ENCODE data around the gene SYCN.

The SYCN gene

GRCh38 chr19:39170386-39171231 lies 33.5 kb downstream of the SYCN start:
- Histone ChIP-seq H2BK120ac (ENCODE audit: low read depth, low read length) (no peak overlapping the region), H2BK15ac (ENCODE audit: low read depth, poor library complexity, severe bottlenecking) (no peak overlapping the region), H3K4ac (ENCODE audit: low read depth in 1 of 2, low read length in 2 of 2) (no peak overlapping the region), H3K18ac (ENCODE audit: low read depth in 1 of 2, low read length in 2 of 2) (no peak overlapping the region), H3K79me1 (replicated peaks; ENCODE audit: low read length, poor library complexity, severe bottlenecking) (peaks cover 56% of the 10 kb centered on the region), H4K91ac (ENCODE audit: low read length) (no peak overlapping the region), H3K14ac (ENCODE audit: low read length in 2 of 2) (no peak overlapping the region), H3K9ac (ENCODE audit: low read length) (peak overlapping the region; percentile 3), H3K27me3 (ENCODE audit: control insufficient read depth in 1 of 2, insufficient read depth in 1 of 2, low read length in 2 of 2) (no peaks in the 10 kb centered on the region), H3K27ac (ENCODE audit: low read length, poor library complexity, severe bottlenecking) (no peak overlapping the region), H3K9me3 (ENCODE audit: control insufficient read depth, low read length) (no peaks in the 10 kb centered on the region), H3K4me3 (ENCODE audit: insufficient read depth in 1 of 2, low read depth in 1 of 2, low read length in 2 of 2) (no peak overlapping the region), H2AFZ (ENCODE audit: low read depth, low read length) (no peak overlapping the region), H2BK12ac (ENCODE audit: low read length in 2 of 2) (no peak overlapping the region), H3K23ac (ENCODE audit: low read length in 2 of 2) (no peak overlapping the region), H2AK5ac (ENCODE audit: low read length, severe bottlenecking) (no peak overlapping the region), H3K4me2 (ENCODE audit: low read length, poor library complexity, severe bottlenecking) (no peak overlapping the region), H4K8ac (ENCODE audit: low read length) (no peak overlapping the region), H2BK5ac (ENCODE audit: low read depth, low read length, poor library complexity, severe bottlenecking) (no peak overlapping the region), H3K4me1 (ENCODE audit: control insufficient read depth, insufficient read depth, low read depth, low read length) (peaks cover 32% of the 10 kb centered on the region), H3K36me3 (ENCODE audit: control insufficient read depth in 1 of 2, insufficient read depth in 2 of 2, low read depth in 1 of 2, low read length in 2 of 2) (peaks cover 15 to 83% of the 10 kb centered on the region in 2 experiments)
- 86% methylated on average over 17 of the region's 17 CpGs for WGBS
- DNase-seq: no peak

GRCh38 chr19:39169143-39169810 lies 34.8 kb downstream of the SYCN start:
- Histone ChIP-seq H2BK120ac (ENCODE audit: low read depth, low read length) (no peak overlapping the region), H2BK12ac (ENCODE audit: low read length in 2 of 2) (no peak overlapping the region), H3K9me3 (ENCODE audit: control insufficient read depth, low read length) (no peaks in the 10 kb centered on the region), H3K27ac (ENCODE audit: low read length, poor library complexity, severe bottlenecking) (no peak overlapping the region), H3K4me1 (ENCODE audit: control insufficient read depth, insufficient read depth, low read depth, low read length) (peaks cover 32% of the 10 kb centered on the region), H3K4me2 (ENCODE audit: low read length, poor library complexity, severe bottlenecking) (no peak overlapping the region), H2AFZ (ENCODE audit: low read depth, low read length) (no peak overlapping the region), H3K14ac (ENCODE audit: low read length in 2 of 2) (no peak overlapping the region), H3K4ac (ENCODE audit: low read depth in 1 of 2, low read length in 2 of 2) (no peak overlapping the region), H4K8ac (ENCODE audit: low read length) (no peak overlapping the region), H3K36me3 (ENCODE audit: control insufficient read depth in 1 of 2, insufficient read depth in 2 of 2, low read depth in 1 of 2, low read length in 2 of 2) (peaks cover 7 to 75% of the 10 kb centered on the region in 2 experiments), H3K4me3 (ENCODE audit: insufficient read depth in 1 of 2, low read depth in 1 of 2, low read length in 2 of 2) (no peak overlapping the region), H3K18ac (ENCODE audit: low read depth in 1 of 2, low read length in 2 of 2) (no peak overlapping the region), H3K79me1 (replicated peaks; ENCODE audit: low read length, poor library complexity, severe bottlenecking) (peaks cover 60% of the 10 kb centered on the region), H3K23ac (ENCODE audit: low read length in 2 of 2) (no peak overlapping the region), H4K91ac (ENCODE audit: low read length) (no peak overlapping the region), H2AK5ac (ENCODE audit: low read length, severe bottlenecking) (no peak overlapping the region), H2BK5ac (ENCODE audit: low read depth, low read length, poor library complexity, severe bottlenecking) (no peak overlapping the region), H2BK15ac (ENCODE audit: low read depth, poor library complexity, severe bottlenecking) (no peak overlapping the region), H3K27me3 (ENCODE audit: control insufficient read depth in 1 of 2, insufficient read depth in 1 of 2, low read length in 2 of 2) (no peaks in the 10 kb centered on the region), H3K9ac (ENCODE audit: low read length) (no peak overlapping the region)
- 91% methylated on average over 36 of the region's 36 CpGs for WGBS
- DNase-seq: no peak

GRCh38 chr19:39168258-39169142 lies 35.6 kb downstream of the SYCN start:
- Histone ChIP-seq H3K36me3 (ENCODE audit: control insufficient read depth in 1 of 2, insufficient read depth in 2 of 2, low read depth in 1 of 2, low read length in 2 of 2) (peaks cover 6 to 69% of the 10 kb centered on the region in 2 experiments), H3K4me3 (ENCODE audit: insufficient read depth in 1 of 2, low read depth in 1 of 2, low read length in 2 of 2) (peak overlapping the region in 1 of 2 experiments; percentile 31), H2BK5ac (ENCODE audit: low read depth, low read length, poor library complexity, severe bottlenecking) (no peak overlapping the region), H3K23ac (ENCODE audit: low read length in 2 of 2) (no peak overlapping the region), H3K79me1 (replicated peaks; ENCODE audit: low read length, poor library complexity, severe bottlenecking) (peaks cover 63% of the 10 kb centered on the region), H3K14ac (ENCODE audit: low read length in 2 of 2) (no peak overlapping the region), H2AFZ (ENCODE audit: low read depth, low read length) (no peak overlapping the region), H4K8ac (ENCODE audit: low read length) (no peak overlapping the region), H2AK5ac (ENCODE audit: low read length, severe bottlenecking) (no peak overlapping the region), H3K9me3 (ENCODE audit: control insufficient read depth, low read length) (no peaks in the 10 kb centered on the region), H3K9ac (ENCODE audit: low read length) (no peak overlapping the region), H3K4me1 (ENCODE audit: control insufficient read depth, insufficient read depth, low read depth, low read length) (peaks cover 32% of the 10 kb centered on the region), H3K18ac (ENCODE audit: low read depth in 1 of 2, low read length in 2 of 2) (no peak overlapping the region), H3K27ac (ENCODE audit: low read length, poor library complexity, severe bottlenecking) (no peak overlapping the region), H3K4ac (ENCODE audit: low read depth in 1 of 2, low read length in 2 of 2) (no peak overlapping the region), H3K4me2 (ENCODE audit: low read length, poor library complexity, severe bottlenecking) (no peak overlapping the region), H2BK12ac (ENCODE audit: low read length in 2 of 2) (no peak overlapping the region), H2BK15ac (ENCODE audit: low read depth, poor library complexity, severe bottlenecking) (no peak overlapping the region), H3K27me3 (ENCODE audit: control insufficient read depth in 1 of 2, insufficient read depth in 1 of 2, low read length in 2 of 2) (no peaks in the 10 kb centered on the region), H2BK120ac (ENCODE audit: low read depth, low read length) (no peak overlapping the region), H4K91ac (ENCODE audit: low read length) (peak overlapping the region; percentile 43)
- no peak for DNase-seq
- WGBS: 93% methylated on average over 23 of the region's 23 CpGs
